Coronary artery (tissue), 2 donors: Measurements from ENCODE around the gene SYT2.

ENCODE experiments used
- DNase-seq: peaks from one replicate; pipeline ENCODE4 v3.0.0-alpha.2; 2017; ENCODE audit warnings: low spot score
- H3K27ac ChIP-seq, 2 donors: fragments of 200-600 bp; sonication (generic); one replicate each; pipeline ENCODE4 v1.5.1; 2016 to 2019
- H3K4me3 ChIP-seq: fragments of 200-600 bp; sonication (generic); 2 replicates; pipeline ENCODE4 v1.5.1; 2016; ENCODE audit warnings: mild to moderate bottlenecking, moderate library complexity
- CTCF ChIP-seq: fragments of 200-600 bp; sonication (generic); IDR thresholded peaks from one replicate; pipeline ENCODE4 v1.5.1; 2019; ENCODE audit warnings: antibody characterized with exemption

SYT2 gene

GRCh38 chr1:202704601-202705000, 5.7 kb downstream of the SYT2 start:
- Histone ChIP-seq H3K4me3 (no peak overlapping the region), H3K27ac (no peak overlapping the region)
- DNase-seq: no peak
- TF ChIP-seq CTCF: no peak

GRCh38 chr1:202703191-202703590, 7.1 kb downstream of the SYT2 start:
- no peak for DNase-seq
- Histone ChIP-seq H3K4me3 (no peak overlapping the region), H3K27ac (no peak overlapping the region)
- no peak for TF ChIP-seq CTCF

- TF ChIP-seq CTCF: no peak
- H3K27ac ChIP-seq: no peak overlapping the region
- DNase-seq: no peak
- H3K4me3 ChIP-seq: no peak overlapping the region
These were observed 8.2 kb downstream of the SYT2 start for GRCh38 chr1:202702088-202702487.

GRCh38 chr1:202701200-202701599, 9.1 kb downstream of the SYT2 start:
- no peak for DNase-seq
- H3K27ac ChIP-seq: no peak overlapping the region
- H3K4me3 ChIP-seq: no peak overlapping the region
- no peak for TF ChIP-seq CTCF

GRCh38 chr1:202700061-202700460, 10.2 kb downstream of the SYT2 start:
- no peak for TF ChIP-seq CTCF
- Histone ChIP-seq H3K27ac (no peak overlapping the region), H3K4me3 (no peak overlapping the region)

GRCh38 chr1:202698276-202698675, 12.0 kb downstream of the SYT2 start:
- Histone ChIP-seq H3K27ac (no peak overlapping the region), H3K4me3 (no peak overlapping the region)
- DNase-seq: no peak
- TF ChIP-seq CTCF: no peak

More at GRCh38 chr1:202700061-202700460, 10.2 kb downstream of the SYT2 start:
- no peak for DNase-seq

- no peak for DNase-seq
- Histone ChIP-seq H3K27ac (no peak overlapping the region), H3K4me3 (no peak overlapping the region)
- TF ChIP-seq CTCF: no peak
These were observed 13.2 kb downstream of the SYT2 start for GRCh38 chr1:202697038-202697437.
